SU-DHL-6 (cell line): ENCODE data around the gene ZNF18.

Experiments used
- CTCF ChIP-seq: fragments of 200-600 bp; sonication (generic); IDR thresholded peaks from one replicate; pipeline ENCODE4 v1.5.1; 2017; ENCODE audit warnings: antibody characterized with exemption, mild to moderate bottlenecking, low read length, moderate library complexity; ENCODE audit not compliant: insufficient read depth, poor library complexity, severe bottlenecking
- EZH2phosphoT487 ChIP-seq: fragments of 200-600 bp; sonication (generic), shearing (Covaris generic); conservative IDR thresholded peaks from 2 replicates; pipeline ENCODE4 v1.6.1; 2018; ENCODE audit warnings: mild to moderate bottlenecking, antibody characterized with exemption, low read length, moderate library complexity, mixed read lengths

GRCh38 chr17:11997972-11998233, 628 bp upstream of the ZNF18 start:
- TF ChIP-seq CTCF: no peak
- no peak for TF ChIP-seq EZH2phosphoT487
